HL-60/S4 (cell line): Measurements from ENCODE around the gene OPCML.

Source experiments
- in situ Hi-C: fragments of 300-500 bp; cut with MboI; formaldehyde crosslinking; loops from 2 replicates; pipeline ENCODE4 v1.14.3; 2022; ENCODE audit warnings: low sequenced_read_pairs

OPCML gene

DNA sequence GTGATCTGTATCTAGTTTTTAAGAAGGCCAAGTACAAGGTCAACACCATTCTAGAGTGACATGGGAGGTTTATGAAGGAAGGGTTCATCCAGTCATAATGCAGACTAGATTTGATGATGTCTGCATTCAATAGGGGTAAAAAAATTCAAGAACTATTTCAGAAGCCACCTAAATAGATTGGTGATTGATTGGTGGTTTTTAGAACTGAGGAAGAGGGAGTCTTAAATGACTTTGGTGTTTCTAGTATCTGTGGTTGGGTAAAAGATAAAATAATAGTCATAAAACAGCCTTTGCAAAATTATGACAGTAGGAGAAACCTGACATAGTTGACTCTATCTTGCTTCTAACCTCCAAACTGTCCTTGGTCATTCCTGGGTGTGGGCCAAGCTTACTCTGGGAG, 114.1 kb downstream of the OPCML start:
- in situ Hi-C loops, result no loop called here

DNA sequence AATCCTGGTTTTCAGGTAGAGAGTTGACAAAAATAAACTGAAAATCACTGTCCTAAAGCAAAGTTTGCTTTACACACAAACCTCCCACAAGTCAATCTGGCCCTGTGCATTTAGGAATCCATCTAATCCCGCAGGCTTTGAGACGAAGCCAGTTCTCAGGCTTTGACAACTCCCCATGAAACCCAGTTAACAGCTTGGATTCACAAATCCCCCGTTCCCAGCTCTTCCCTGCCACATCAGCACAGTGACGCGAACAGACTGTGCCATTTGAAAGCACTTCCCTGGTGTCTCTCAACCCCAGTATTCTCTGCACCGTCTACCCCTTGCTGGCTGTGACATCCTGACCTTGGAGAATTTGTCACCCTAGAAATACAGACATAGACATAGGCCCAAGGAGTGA, 117.8 kb downstream of the OPCML start:
- in situ Hi-C loops, result no loop called here

DNA sequence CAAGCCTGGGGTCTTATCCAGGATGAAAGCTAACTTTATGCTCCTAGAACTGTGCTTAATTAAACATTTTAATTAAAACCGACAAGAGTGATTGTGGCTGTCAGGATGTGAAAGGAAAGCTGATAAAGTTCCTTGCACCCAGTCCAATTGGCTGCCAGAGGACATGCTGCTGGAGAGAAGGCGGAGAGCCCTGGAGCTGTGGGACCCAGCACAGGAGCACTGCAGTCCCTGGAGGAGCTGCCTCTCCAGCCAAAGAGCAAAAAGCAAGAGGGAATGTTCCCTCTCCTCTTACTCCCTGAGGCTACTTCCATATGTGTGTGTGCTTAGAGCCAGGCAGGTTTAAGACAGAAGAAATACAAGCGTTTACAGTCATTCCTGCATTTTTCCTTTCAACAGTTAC, 118.6 kb downstream of the OPCML start:
- in situ Hi-C loops, result no loop called here

DNA sequence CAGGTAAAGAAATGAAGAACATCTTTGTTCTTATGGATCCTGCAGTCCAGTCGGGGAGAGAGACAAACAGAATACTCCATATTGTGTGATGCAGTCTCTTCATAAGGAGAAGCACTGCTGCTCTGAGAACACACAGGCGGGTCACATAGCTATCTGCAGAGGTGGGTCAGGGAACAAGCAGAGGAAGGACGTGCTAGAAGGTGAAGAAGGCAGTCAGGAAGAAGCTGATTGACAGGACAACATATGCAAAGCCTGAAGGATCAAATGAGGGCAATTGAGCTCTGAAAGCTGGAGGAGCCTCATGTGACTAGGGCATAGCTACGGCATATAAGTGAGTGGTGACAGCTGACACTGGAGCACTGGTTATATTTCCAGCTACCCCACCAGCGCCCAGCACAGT, 122.5 kb downstream of the OPCML start:
- in situ Hi-C loops, result no loop called here

DNA sequence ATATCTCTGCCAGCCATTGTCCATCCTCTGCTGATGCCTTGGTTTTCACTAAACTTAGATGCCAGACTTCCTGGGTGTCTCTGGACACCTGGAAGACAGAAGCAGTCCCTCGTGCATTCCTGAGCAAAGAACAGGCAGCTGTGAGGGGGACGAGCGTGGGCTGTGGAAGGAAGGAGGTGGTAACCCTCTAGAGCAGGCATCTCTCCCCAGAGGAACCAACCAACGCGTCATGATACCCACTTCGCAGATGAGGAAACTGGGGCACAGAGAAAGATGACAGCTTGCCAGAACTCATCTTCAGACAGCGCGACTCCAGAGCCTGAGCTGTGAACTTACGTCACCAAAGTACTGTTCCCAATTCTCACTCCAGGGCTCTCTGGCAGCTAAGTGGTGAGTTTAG, 123.4 kb downstream of the OPCML start:
- in situ Hi-C loops, result no loop called here

DNA sequence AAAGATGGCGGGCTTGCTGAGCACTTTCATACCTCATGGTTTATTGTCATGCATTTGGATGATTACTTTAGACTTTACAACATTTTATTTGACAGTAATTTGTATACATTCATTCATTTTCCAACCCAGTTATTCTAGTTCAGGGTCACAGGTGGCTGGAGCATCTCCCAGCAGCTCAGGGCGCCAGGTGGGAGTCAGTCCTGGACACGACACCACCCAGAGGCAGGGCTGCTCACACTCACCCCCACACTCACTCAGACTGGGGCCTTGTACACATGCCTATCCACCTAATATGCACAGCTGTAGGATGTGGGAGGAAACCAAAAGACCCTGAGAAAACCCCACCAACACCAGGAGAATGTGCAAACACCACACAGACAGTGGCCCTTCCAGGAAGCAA, 123.9 kb downstream of the OPCML start:
- in situ Hi-C loops, result no loop called here

DNA sequence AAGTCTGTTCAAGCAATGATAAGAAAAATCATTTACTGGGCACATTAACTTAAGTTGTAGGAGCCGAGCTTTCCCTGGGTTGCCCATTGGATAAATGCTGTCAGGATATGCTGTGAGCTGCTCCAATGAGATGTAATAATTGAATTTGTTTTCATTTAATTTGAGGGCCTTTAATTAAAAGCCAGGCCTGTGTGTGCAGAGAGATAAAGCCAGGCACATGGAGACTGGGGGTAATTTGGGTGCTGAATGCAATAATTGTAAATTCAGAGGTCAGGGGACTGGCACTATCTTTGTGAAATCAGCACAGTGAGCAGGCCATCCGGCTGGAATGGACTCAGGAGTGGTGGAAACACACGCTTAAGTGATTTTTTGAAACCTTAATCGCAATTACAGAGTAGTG, 125.8 kb downstream of the OPCML start:
- in situ Hi-C loops, result no loop called here

- in situ Hi-C loops, result no loop called here
These were observed 128.4 kb downstream of the OPCML start for GRCh38 chr11:133403900-133404299.

- in situ Hi-C loops, result no loop called here
These were observed 129.8 kb downstream of the OPCML start for GRCh38 chr11:133402551-133402950.

GRCh38 chr11:133399855-133400625, 132.3 kb downstream of the OPCML start:
- in situ Hi-C loops, result no loop called here

GRCh38 chr11:133399294-133399693, 133.0 kb downstream of the OPCML start:
- in situ Hi-C loops, result no loop called here

DNA sequence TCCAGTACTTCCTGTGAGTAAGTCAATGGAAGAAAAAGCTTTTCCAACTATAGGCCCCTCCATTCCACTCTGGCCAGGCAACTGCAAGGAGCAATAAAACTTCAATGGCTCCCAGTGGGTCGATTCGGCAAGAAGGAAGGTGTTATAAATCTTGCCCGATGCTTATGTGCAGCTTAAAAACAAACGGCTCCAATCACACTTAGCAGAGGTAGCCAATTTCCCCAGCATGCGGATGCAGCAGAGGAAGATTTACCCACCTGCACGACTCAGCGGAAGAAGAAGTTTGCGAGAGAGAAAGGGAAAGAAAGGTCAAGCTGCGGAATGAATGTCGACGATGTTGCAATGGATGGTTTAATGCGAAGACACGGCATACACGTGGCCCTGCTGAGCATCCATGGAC, 141.5 kb downstream of the OPCML start:
- in situ Hi-C loops, result no loop called here

GRCh38 chr11:133388975-133389568, 143.2 kb downstream of the OPCML start:
- in situ Hi-C loops, result no loop called here

DNA sequence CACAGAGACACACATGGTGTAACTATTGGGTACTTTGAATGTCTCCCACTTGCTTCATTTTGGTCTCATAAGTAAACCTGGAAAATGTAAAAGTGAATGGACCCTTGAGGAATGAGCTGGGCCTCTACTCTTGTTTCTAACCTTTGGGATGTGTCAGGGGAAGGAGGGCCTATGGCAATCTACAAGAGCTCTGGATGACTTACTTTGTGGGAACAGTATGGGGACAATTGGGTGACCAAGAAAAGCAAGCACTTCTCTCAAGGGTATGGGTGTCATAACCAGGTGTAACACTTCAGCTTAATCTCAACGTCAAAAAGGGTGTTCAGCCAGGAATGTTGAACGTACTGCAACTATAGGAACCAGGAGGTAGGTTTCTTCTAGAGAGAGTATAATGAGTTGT, 144.0 kb downstream of the OPCML start:
- in situ Hi-C loops, result no loop called here

DNA sequence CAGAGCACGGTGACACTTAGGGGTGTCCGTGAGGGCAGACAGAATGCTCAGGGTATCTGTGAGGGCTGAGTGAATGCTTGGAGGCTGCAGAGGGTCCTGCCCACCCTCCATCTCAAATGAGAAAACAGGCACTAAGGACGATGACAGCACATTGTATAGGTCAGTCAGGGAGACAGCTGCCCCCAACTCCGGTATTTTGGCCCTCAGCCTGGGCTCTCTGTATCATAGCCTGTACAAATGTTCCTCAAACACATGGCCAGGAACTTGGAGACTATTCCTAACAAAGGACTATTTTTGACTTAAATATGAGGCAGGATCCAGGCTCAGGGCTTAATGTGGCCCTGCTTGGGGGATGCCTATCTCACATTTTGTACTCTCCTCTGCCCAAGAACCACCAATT, 145.4 kb downstream of the OPCML start:
- in situ Hi-C loops, result no loop called here

DNA sequence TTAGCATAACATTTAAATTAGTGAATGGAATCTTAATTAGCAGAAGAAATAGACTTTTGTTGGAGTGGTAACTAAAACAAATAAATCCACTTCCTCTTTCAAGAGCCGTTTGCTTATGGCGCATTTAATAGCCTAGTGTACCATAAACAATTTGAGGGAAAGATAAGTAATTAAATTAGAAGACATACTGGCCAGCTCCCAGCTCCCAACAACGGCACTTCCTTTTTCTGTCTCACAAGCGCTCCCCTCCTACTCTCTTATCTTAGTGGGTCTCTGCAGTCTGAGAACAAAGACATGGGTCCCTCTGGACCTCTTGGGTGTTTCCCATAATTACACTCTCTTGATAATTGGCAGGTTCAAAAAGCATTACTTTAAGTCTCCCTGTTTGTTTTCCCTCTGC, 146.0 kb downstream of the OPCML start:
- in situ Hi-C loops, result no loop called here

GRCh38 chr11:133385781-133386180, 146.5 kb downstream of the OPCML start:
- in situ Hi-C loops, result no loop called here

DNA sequence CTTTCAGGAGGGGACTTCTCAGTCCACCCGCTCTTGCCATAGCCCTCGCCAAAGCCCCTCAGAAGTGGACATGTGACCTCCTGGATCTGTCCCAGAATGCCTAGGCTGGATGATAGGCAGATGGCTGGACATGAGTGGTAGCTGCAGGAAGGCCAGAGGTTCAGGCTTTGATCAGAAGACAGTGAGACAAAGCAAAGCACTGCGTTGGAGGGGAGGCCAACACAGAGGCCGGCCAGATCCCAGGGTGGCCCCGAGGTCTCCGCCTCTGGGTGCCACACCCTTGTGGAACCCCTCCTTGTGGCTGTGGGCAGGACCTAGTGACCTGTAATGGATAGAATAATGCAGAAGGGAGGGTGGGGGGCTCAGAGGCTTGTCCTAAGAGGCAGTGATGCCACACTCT, 147.6 kb downstream of the OPCML start:
- in situ Hi-C loops, result no loop called here

GRCh38 chr11:133383689-133384088, 148.6 kb downstream of the OPCML start:
- in situ Hi-C loops, result no loop called here

DNA sequence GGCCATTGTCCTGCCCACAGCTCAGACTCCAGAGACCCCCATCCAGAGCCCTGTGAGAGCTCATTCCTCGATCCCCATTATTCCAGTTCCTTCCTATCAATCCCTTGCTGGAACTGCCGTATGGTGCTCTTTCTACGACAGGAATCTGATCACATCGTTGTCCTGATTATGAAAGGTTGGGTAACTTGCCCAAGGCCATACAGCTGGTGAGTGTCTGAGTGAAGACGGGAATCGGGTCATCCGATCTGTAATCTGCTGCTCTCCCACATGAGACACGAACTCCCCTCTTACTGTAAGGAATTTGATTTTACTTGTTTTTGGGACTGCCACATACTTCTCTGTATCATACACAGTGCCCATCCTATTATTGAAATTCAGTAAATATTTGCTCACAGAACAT, 149.1 kb downstream of the OPCML start:
- in situ Hi-C loops, result no loop called here

DNA sequence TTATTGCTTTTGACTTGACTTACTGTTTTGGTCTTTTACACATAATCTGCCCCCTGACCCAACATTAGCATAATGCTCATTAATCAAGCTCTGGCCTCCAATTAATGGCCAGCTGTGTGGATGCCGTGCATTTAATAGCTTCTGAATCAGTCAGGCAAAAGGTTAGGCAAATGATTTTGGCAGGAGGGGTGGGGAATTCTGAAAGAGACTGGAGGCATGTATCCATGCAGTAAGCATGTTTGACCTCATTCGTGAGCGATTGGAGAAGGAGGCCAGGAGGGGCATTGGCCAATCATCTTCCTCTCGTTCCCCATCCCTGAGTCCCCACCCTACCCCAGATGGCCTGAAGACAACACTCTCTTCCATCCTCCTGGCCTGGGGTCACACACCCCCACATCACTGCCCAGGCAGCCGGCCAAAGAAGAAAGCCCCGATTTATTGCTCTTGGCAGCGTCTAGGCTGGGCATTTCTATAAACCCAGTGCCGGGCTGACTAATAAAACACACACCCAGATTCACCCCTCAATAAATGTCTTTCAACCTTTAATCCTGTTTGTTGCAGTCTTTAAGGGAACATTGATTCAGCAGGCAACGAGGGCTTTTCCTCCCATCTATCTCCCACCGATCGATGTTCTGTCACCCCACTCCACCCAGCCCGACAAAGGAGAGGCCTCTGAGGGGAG, 150.0 kb downstream of the OPCML start:
- in situ Hi-C loops, result no loop called here

DNA sequence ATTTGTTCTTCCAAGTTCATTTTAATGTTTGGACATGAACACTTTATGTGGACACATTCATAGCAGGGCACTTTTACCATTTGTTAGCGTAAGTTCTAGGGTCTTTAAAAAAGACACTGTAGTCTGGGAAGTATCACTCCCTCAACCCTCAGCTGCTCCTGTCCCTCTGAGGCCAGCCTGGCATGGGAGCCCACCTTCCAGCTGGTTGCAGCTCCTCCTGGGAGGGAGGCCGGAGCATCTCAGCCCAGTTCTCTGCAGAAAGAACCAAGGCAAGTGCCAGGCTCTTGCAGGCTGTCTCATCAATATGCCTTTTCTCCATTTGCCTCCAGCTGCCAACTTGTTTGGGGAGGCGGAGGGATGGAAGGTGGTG, 150.6 kb downstream of the OPCML start:
- in situ Hi-C loops, result no loop called here
